Activated CD4-positive, alpha-beta memory T cell treated with anti-CD3 and anti-CD28 coated beads for 36 hours (primary cell): Measurements from ENCODE around the gene FOSL1. TPM values are rescaled to one million over a fixed set of nuclear protein-coding genes. Genes with fewer than 3 reads are reported as not detected.

ENCODE experiments used
- total RNA-seq, 2 experiments: library from RNA; stranded (reverse); gene quantifications; one replicate each; pipeline ENCODE4 v1.2.3, GENCODE V29; 2021

Gene FOSL1
- total RNA-seq, 2 experiments from 2014 or later, result 17.1 to 17.7 TPM

Other genes starting within 250 kb of the FOSL1 start
- gene RELA, start 237.5 kb downstream of the FOSL1 start, total RNA-seq, result 10 to 100 TPM; 74.9 to 76.5 TPM
- gene KAT5, start 188.1 kb downstream of the FOSL1 start, total RNA-seq, result 10 to 100 TPM; 55.9 to 61.6 TPM
- 100 to 1,000 TPM in 1 of 2 experiments, 10 to 100 TPM in 1; 98.4 to 105 TPM for gene RNASEH2C, start 179.6 kb downstream of the FOSL1 start, total RNA-seq
- 10 to 100 TPM; 13.6 to 14.5 TPM for gene AP5B1, start 119.4 kb downstream of the FOSL1 start, total RNA-seq
- gene OVOL1, start 113.3 kb downstream of the FOSL1 start, total RNA-seq, result not detected
- gene SNX32, start 66.4 kb downstream of the FOSL1 start, total RNA-seq, result 1 to 10 TPM; 2.0 to 2.7 TPM
- gene CFL1, start 42.2 kb downstream of the FOSL1 start, total RNA-seq, result 1,000 to 10,000 TPM; 1,166 to 1,191 TPM
- 10 to 100 TPM; 69.8 to 71.7 TPM for gene MUS81, start 40.0 kb downstream of the FOSL1 start, total RNA-seq
- 10 to 100 TPM; 11.5 to 12.5 TPM for gene EFEMP2, start 27.6 kb downstream of the FOSL1 start, total RNA-seq
- 10 to 100 TPM; 11.1 to 13.2 TPM for gene CTSW, start 20.6 kb downstream of the FOSL1 start, total RNA-seq
- 100 to 1,000 TPM in 1 of 2 experiments, 10 to 100 TPM in 1; 94.2 to 101 TPM for gene FIBP, start 11.9 kb downstream of the FOSL1 start, total RNA-seq
- 10 to 100 TPM; 40.0 to 44.4 TPM for gene CCDC85B, start 9.7 kb downstream of the FOSL1 start, total RNA-seq
- 10 to 100 TPM; 22.2 to 23.6 TPM for gene C11orf68, start 18.7 kb upstream of the FOSL1 start, total RNA-seq
- 100 to 1,000 TPM; 154 to 169 TPM for gene DRAP1, start 19.0 kb upstream of the FOSL1 start, total RNA-seq
- gene TSGA10IP, start 45.1 kb upstream of the FOSL1 start, total RNA-seq, result not detected
- 10 to 100 TPM; 59.1 to 60.5 TPM for gene SART1, start 61.3 kb upstream of the FOSL1 start, total RNA-seq
- gene EIF1AD, start 101.8 kb upstream of the FOSL1 start, total RNA-seq, result 10 to 100 TPM; 41.2 to 42.7 TPM
- 100 to 1,000 TPM; 264 to 280 TPM for gene BANF1, start 102.1 kb upstream of the FOSL1 start, total RNA-seq
- gene CST6, start 111.6 kb upstream of the FOSL1 start, total RNA-seq, result not detected
- gene CATSPER1, start 126.1 kb upstream of the FOSL1 start, total RNA-seq, result not detected
- not detected for gene GAL3ST3, start 148.8 kb upstream of the FOSL1 start, total RNA-seq
- 100 to 1,000 TPM; 271 to 274 TPM for gene SF3B2, start 152.0 kb upstream of the FOSL1 start, total RNA-seq
- 10 to 100 TPM; 82.0 to 84.1 TPM for gene PACS1, start 169.9 kb upstream of the FOSL1 start, total RNA-seq